ENCODE data around the gene PFDN4. TPM values are rescaled to one million over a fixed set of nuclear protein-coding genes. Genes with fewer than 3 reads are reported as not detected.

The PFDN4 gene
- total and polyA plus RNA-seq, 2 of the 13 experiments (the other 11 are each of a cell fraction or from before 2014, with no cell fraction given), result 59.8 to 227 TPM

DNA sequence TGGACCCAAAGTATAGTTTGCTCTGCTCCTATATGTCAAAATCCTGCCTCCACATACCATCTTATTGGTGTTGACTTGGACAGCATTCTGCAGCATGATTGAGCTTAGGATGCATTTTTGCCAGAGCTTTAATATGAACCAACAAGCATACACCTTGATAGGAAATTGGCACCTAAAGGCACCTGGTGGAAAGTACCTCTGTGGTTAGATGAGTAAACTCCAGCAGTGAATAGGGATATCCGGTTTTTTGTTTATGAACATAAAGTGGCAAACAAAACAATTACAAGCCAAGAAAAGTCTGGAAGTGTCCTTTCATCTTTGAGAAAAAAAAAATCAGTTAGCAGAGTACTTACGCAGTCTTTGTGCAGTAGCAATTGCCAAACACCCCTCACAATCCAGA is 27.9 kb upstream of the PFDN4 start:
- Histone ChIP-seq H3K36me3 (replicated peaks in 1 of 2; ENCODE audit: control insufficient read depth in 1 of 2, insufficient read depth in 2 of 2, low read length in 2 of 2) (no peaks in the 10 kb centered on the region), H4K20me1 (ENCODE audit: insufficient read depth, low read length) (no peaks in the 10 kb centered on the region), H3K4me3 (replicated peaks in 1 of 3; ENCODE audit: insufficient read depth in 1 of 3, low read depth in 2 of 3, low read length in 3 of 3) (no peak overlapping the region), H3K79me2 (ENCODE audit: insufficient read depth, low read length) (no peaks in the 10 kb centered on the region), H3K27me3 (ENCODE audit: control insufficient read depth in 1 of 2, insufficient read depth in 2 of 2, low read length in 2 of 2) (no peaks in the 10 kb centered on the region), H3K4me2 (ENCODE audit: low read depth, low read length) (no peak overlapping the region), H3K9me3 (ENCODE audit: low read length) (no peaks in the 10 kb centered on the region), H3K27ac (ENCODE audit: extremely low read length, insufficient read depth, low read length) (no peak overlapping the region), H3K9ac (ENCODE audit: insufficient read depth, low read depth, low read length) (no peak overlapping the region), H2AFZ (ENCODE audit: low read length) (no peak overlapping the region), H3K4me1 (ENCODE audit: insufficient read depth, low read length) (peaks cover 29% of the 10 kb centered on the region)
- POLR2A ChIA-PET, result interaction anchor here (1.4 to 3.1 kb wide), 2 partner anchors 15 to 47 kb away, joined by 5 to 9 read pairs; no protein-coding TSS in a partner anchor
- no peak for DNase-seq (ENCODE audit: low spot score)
- BruUV-seq (replicated peaks), result no TSS peak
- no peak for TF ChIP-seq ZBTB7A (CRISPR knock-in tag; IDR thresholded peaks at IDR 0.05)
- 0 out of 2 replicates have a peak, but pooled peaks have one; percentile 31 for TF ChIP-seq DNMT3B (CRISPR knock-in tag; conservative IDR thresholded peaks at IDR 0.05)
- intact Hi-C loops (cut with micrococcal nuclease; ENCODE audit: unreplicated experiment), result no loop called here
- CTCF ChIA-PET (ENCODE audit: low intra/inter-chr PET ratio, low total read pairs), result no interaction called here
- in situ Hi-C loops (cut with HindIII; ENCODE audit: extremely low pct_ligation_motif_present, low pct_unique_long_range_greater_than_20kb), result no loop called here
- no peak for FAIRE-seq
- 80% methylated on average over 2 of the region's 2 CpGs for WGBS (ENCODE audit: low lambda C conversion rate)
- ATAC-seq, result no peak

- TF ChIP-seq YEATS4 (CRISPR knock-in tag; IDR thresholded peaks at IDR 0.05; ENCODE audit: borderline replicate concordance), result 0 out of 2 replicates have a peak, but pooled peaks have one; percentile 3
- no peak for TF ChIP-seq THAP11 (CRISPR knock-in tag; IDR thresholded peaks at IDR 0.05)
- intact Hi-C loops (cut with micrococcal nuclease; ENCODE audit: unreplicated experiment), result no loop called here
- no peaks in the 10 kb centered on the region for H4K20me1 ChIP-seq (ENCODE audit: insufficient read depth, low read length)
- H3K4me2 ChIP-seq (ENCODE audit: low read depth, low read length), result no peak overlapping the region
- ChIA-PET CTCF (ENCODE audit: low intra/inter-chr PET ratio, low total read pairs) (no interaction called here), POLR2A (interaction anchor here (1.2 to 3.1 kb wide), 3 partner anchors 14 to 78 kb away, joined by 4 to 9 read pairs (median 8); no protein-coding TSS in a partner anchor)
- H3K79me2 ChIP-seq (ENCODE audit: insufficient read depth, low read length), result no peaks in the 10 kb centered on the region
- no peaks in the 10 kb centered on the region for H3K9me3 ChIP-seq (ENCODE audit: low read length)
- no peaks in the 10 kb centered on the region for H3K27me3 ChIP-seq (ENCODE audit: control insufficient read depth in 1 of 2, insufficient read depth in 2 of 2, low read length in 2 of 2)
- no peak overlapping the region for H3K27ac ChIP-seq (ENCODE audit: extremely low read length, insufficient read depth, low read length)
- H2AFZ ChIP-seq (ENCODE audit: low read length), result no peak overlapping the region
- no peak overlapping the region for H3K4me3 ChIP-seq (replicated peaks in 1 of 3; ENCODE audit: insufficient read depth in 1 of 3, low read depth in 2 of 3, low read length in 3 of 3)
- ATAC-seq (no peak), FAIRE-seq (no peak), DNase-seq (ENCODE audit: low spot score) (no peak)
- H3K4me1 ChIP-seq (ENCODE audit: insufficient read depth, low read length), result peaks cover 25% of the 10 kb centered on the region
- in situ Hi-C loops (cut with HindIII; ENCODE audit: extremely low pct_ligation_motif_present, low pct_unique_long_range_greater_than_20kb), result no loop called here
- WGBS (ENCODE audit: low lambda C conversion rate), result 79% methylated on average over 1 of the region's 1 CpG
- BruUV-seq (replicated peaks), result no TSS peak
- no peaks in the 10 kb centered on the region for H3K36me3 ChIP-seq (replicated peaks in 1 of 2; ENCODE audit: control insufficient read depth in 1 of 2, insufficient read depth in 2 of 2, low read length in 2 of 2)
- H3K9ac ChIP-seq (ENCODE audit: insufficient read depth, low read depth, low read length), result no peak overlapping the region
These were observed 27.0 kb upstream of the PFDN4 start for GRCh38 chr20:54180931-54181330.
